SK-N-MC (cell line): ENCODE measurements around the gene STK32B.

Experiments used
- EZH2 ChIP-seq: fragments of 200-600 bp; sonication (generic); IDR thresholded peaks from one replicate; pipeline ENCODE4 v1.6.1; 2017; ENCODE audit warnings: antibody characterized with exemption
- POLR2AphosphoS5 ChIP-seq: IDR thresholded peaks from 2 replicates; pipeline ENCODE4 v1.6.1; 2012; ENCODE audit warnings: mild to moderate bottlenecking, low read depth, low read length, borderline replicate concordance

GRCh38 chr4:5284517-5284916 is 233.2 kb downstream of the STK32B start:
- no peak for TF ChIP-seq POLR2AphosphoS5
- no peak for TF ChIP-seq EZH2
